MG63 (cell line): ENCODE measurements around the gene GRID2. TPM values are rescaled to one million over a fixed set of nuclear protein-coding genes. Genes with fewer than 3 reads are reported as not detected.
"Not testable (repeated sequence)": the region's sequence is repeated elsewhere in the genome, so short reads cannot be mapped to it uniquely, and the experiment has no call there.

Experiments used
- DNase-seq: peaks from one replicate; pipeline ENCODE4 v3.0.0-alpha.2; 2020
- H3K27me3 ChIP-seq: fragments of 250-450 bp; sonication (Bioruptor Pico); 2 replicates; pipeline ENCODE4 v1.5.1; 2020; ENCODE audit warnings: mild to moderate bottlenecking, moderate library complexity
- H3K36me3 ChIP-seq: fragments of 250-450 bp; sonication (Bioruptor Pico); 2 replicates; pipeline ENCODE4 v1.5.1; 2020; ENCODE audit warnings: mild to moderate bottlenecking, moderate library complexity
- H3K4me3 ChIP-seq: fragments of 250-450 bp; sonication (Bioruptor Pico); 2 replicates; pipeline ENCODE4 v1.5.1; 2020; ENCODE audit warnings: mild to moderate bottlenecking, moderate library complexity
- H3K9me3 ChIP-seq: fragments of 250-450 bp; sonication (Bioruptor Pico); 2 replicates; pipeline ENCODE4 v1.5.1; 2020; ENCODE audit warnings: mild to moderate bottlenecking, moderate library complexity
- total RNA-seq: library from RNA; depleted of rRNA; stranded (reverse); fragments of >200 nt; shearing (Covaris generic); gene quantifications from 2 replicates; pipeline ENCODE4 v1.2.3, GENCODE V29; 2014; ENCODE audit warnings: low replicate concordance

Gene GRID2
- total RNA-seq, 1 experiment from 2014 or later: not detected

- H3K27me3 ChIP-seq: no peaks in the 10 kb centered on the region
- no peaks in the 10 kb centered on the region for H3K9me3 ChIP-seq
- no peaks in the 10 kb centered on the region for H3K36me3 ChIP-seq
- DNase-seq: no peak
- no peak overlapping the region for H3K4me3 ChIP-seq
These were observed 55.7 kb downstream of the GRID2 start for GRCh38 chr4:92359491-92359890.

GRCh38 chr4:92362028-92362427 is 58.3 kb downstream of the GRID2 start:
- Histone ChIP-seq H3K36me3 (no peaks in the 10 kb centered on the region), H3K27me3 (no peaks in the 10 kb centered on the region), H3K4me3 (no peak overlapping the region), H3K9me3 (no peaks in the 10 kb centered on the region)
- DNase-seq: no peak

GRCh38 chr4:92368653-92369052 is 64.9 kb downstream of the GRID2 start:
- no peak overlapping the region for H3K4me3 ChIP-seq
- H3K27me3 ChIP-seq: no peaks in the 10 kb centered on the region
- H3K9me3 ChIP-seq: no peaks in the 10 kb centered on the region
- no peak for DNase-seq
- H3K36me3 ChIP-seq: no peaks in the 10 kb centered on the region

- Histone ChIP-seq H3K9me3 (no peaks in the 10 kb centered on the region), H3K4me3 (no peak overlapping the region), H3K36me3 (no peaks in the 10 kb centered on the region), H3K27me3 (no peaks in the 10 kb centered on the region)
- no peak for DNase-seq
These were observed 77.8 kb downstream of the GRID2 start for GRCh38 chr4:92381616-92382015.

GRCh38 chr4:92382128-92382527 is 78.4 kb downstream of the GRID2 start:
- Histone ChIP-seq H3K27me3 (no peaks in the 10 kb centered on the region), H3K4me3 (no peak overlapping the region), H3K36me3 (no peaks in the 10 kb centered on the region), H3K9me3 (no peaks in the 10 kb centered on the region)
- no peak for DNase-seq

GRCh38 chr4:92387459-92388069 is 83.8 kb downstream of the GRID2 start:
- no peak for DNase-seq
- Histone ChIP-seq H3K27me3 (no peaks in the 10 kb centered on the region), H3K4me3 (no peak overlapping the region), H3K36me3 (no peaks in the 10 kb centered on the region), H3K9me3 (no peaks in the 10 kb centered on the region)

- H3K27me3 ChIP-seq: no peaks in the 10 kb centered on the region
- no peak for DNase-seq
- no peak overlapping the region for H3K4me3 ChIP-seq
- no peaks in the 10 kb centered on the region for H3K36me3 ChIP-seq
- no peaks in the 10 kb centered on the region for H3K9me3 ChIP-seq
These were observed 95.3 kb downstream of the GRID2 start for GRCh38 chr4:92399032-92399431.

- H3K9me3 ChIP-seq, H3K27me3 ChIP-seq, DNase-seq: not testable (repeated sequence)
These were observed 99.8 kb downstream of the GRID2 start for GRCh38 chr4:92403525-92403924.

GRCh38 chr4:92406488-92406887 is 102.7 kb downstream of the GRID2 start:
- H3K36me3 ChIP-seq: no peaks in the 10 kb centered on the region
- no peak overlapping the region for H3K4me3 ChIP-seq

More at GRCh38 chr4:92403525-92403924, 99.8 kb downstream of the GRID2 start:
- not testable (repeated sequence) for H3K4me3 ChIP-seq, H3K36me3 ChIP-seq

GRCh38 chr4:92421920-92422319 is 118.2 kb downstream of the GRID2 start:
- Histone ChIP-seq H3K36me3 (no peaks in the 10 kb centered on the region), H3K27me3 (no peaks in the 10 kb centered on the region), H3K4me3 (no peak overlapping the region), H3K9me3 (no peaks in the 10 kb centered on the region)
- DNase-seq: no peak

More at GRCh38 chr4:92406488-92406887, 102.7 kb downstream of the GRID2 start:
- Histone ChIP-seq H3K27me3 (no peaks in the 10 kb centered on the region), H3K9me3 (no peaks in the 10 kb centered on the region)
- no peak for DNase-seq

- no peak for DNase-seq
- H3K27me3 ChIP-seq: no peaks in the 10 kb centered on the region
- no peaks in the 10 kb centered on the region for H3K9me3 ChIP-seq
- H3K36me3 ChIP-seq: no peaks in the 10 kb centered on the region
- H3K4me3 ChIP-seq: no peak overlapping the region
These were observed 129.5 kb downstream of the GRID2 start for GRCh38 chr4:92433272-92433758.

GRCh38 chr4:92438722-92439121 is 135.0 kb downstream of the GRID2 start:
- DNase-seq, H3K4me3 ChIP-seq, H3K27me3 ChIP-seq, H3K9me3 ChIP-seq, H3K36me3 ChIP-seq: not testable (repeated sequence)

GRCh38 chr4:92442131-92442530 is 138.4 kb downstream of the GRID2 start:
- not testable (repeated sequence) for H3K9me3 ChIP-seq

GRCh38 chr4:92444143-92444843 is 140.5 kb downstream of the GRID2 start:
- H3K9me3 ChIP-seq, H3K27me3 ChIP-seq, H3K4me3 ChIP-seq, H3K36me3 ChIP-seq, DNase-seq: not testable (repeated sequence)

More at GRCh38 chr4:92442131-92442530, 138.4 kb downstream of the GRID2 start:
- not testable (repeated sequence) for DNase-seq, H3K36me3 ChIP-seq, H3K4me3 ChIP-seq, H3K27me3 ChIP-seq

GRCh38 chr4:92445127-92445526 is 141.4 kb downstream of the GRID2 start:
- no peak overlapping the region for H3K4me3 ChIP-seq
- no peak for DNase-seq
- H3K9me3 ChIP-seq: no peaks in the 10 kb centered on the region
- no peaks in the 10 kb centered on the region for H3K27me3 ChIP-seq
- H3K36me3 ChIP-seq: no peaks in the 10 kb centered on the region

- Histone ChIP-seq H3K4me3 (no peak overlapping the region), H3K27me3 (no peaks in the 10 kb centered on the region), H3K36me3 (no peaks in the 10 kb centered on the region), H3K9me3 (no peaks in the 10 kb centered on the region)
- no peak for DNase-seq
These were observed 143.6 kb downstream of the GRID2 start for GRCh38 chr4:92447255-92447905.

- not testable (repeated sequence) for H3K9me3 ChIP-seq, H3K36me3 ChIP-seq, H3K4me3 ChIP-seq, DNase-seq, H3K27me3 ChIP-seq
These were observed 144.4 kb downstream of the GRID2 start for GRCh38 chr4:92448176-92448575.
